Measurements from ENCODE around the gene ANAPC13. TPM values are rescaled to one million over a fixed set of nuclear protein-coding genes. Genes with fewer than 3 reads are reported as not detected.

Gene ANAPC13
- polyA plus RNA-seq, 1 donor (not counting 4 experiments of a cell fraction or from before 2014, with no cell fraction given): 63.4 TPM

- no peaks in the 10 kb centered on the region for H3K4me1 ChIP-seq (ENCODE audit: control insufficient read depth, extremely low read depth, insufficient read depth, low read length)
- TF ChIP-seq, protein P1, sequence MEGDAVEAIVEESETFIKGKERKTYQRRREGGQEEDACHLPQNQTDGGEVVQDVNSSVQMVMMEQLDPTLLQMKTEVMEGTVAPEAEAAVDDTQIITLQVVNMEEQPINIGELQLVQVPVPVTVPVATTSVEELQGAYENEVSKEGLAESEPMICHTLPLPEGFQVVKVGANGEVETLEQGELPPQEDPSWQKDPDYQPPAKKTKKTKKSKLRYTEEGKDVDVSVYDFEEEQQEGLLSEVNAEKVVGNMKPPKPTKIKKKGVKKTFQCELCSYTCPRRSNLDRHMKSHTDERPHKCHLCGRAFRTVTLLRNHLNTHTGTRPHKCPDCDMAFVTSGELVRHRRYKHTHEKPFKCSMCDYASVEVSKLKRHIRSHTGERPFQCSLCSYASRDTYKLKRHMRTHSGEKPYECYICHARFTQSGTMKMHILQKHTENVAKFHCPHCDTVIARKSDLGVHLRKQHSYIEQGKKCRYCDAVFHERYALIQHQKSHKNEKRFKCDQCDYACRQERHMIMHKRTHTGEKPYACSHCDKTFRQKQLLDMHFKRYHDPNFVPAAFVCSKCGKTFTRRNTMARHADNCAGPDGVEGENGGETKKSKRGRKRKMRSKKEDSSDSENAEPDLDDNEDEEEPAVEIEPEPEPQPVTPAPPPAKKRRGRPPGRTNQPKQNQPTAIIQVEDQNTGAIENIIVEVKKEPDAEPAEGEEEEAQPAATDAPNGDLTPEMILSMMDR (optimal IDR thresholded peaks at IDR 0.05 in 1 of 3, IDR thresholded peaks at IDR 0.05 in 1 of 3, conservative IDR thresholded peaks at IDR 0.05 in 1 of 3; ENCODE audit: extremely low read depth in 1 of 3, insufficient read depth in 2 of 3, low read length in 3 of 3): no peak
- TF ChIP-seq EZH2 (IDR thresholded peaks at IDR 0.05; ENCODE audit: low read length): no peak
- FAIRE-seq (no peak), DNase-seq (ENCODE audit: low read depth, low spot score) (no peak)
- no peak overlapping the region for H3K9ac ChIP-seq (ENCODE audit: control insufficient read depth, extremely low read depth, insufficient read depth, low read length)
- no peaks in the 10 kb centered on the region for H3K9me1 ChIP-seq (ENCODE audit: control insufficient read depth, extremely low read depth, insufficient read depth, low read length)
- no peaks in the 10 kb centered on the region for H3K9me3 ChIP-seq (ENCODE audit: control insufficient read depth, low read depth, low read length)
- no peaks in the 10 kb centered on the region for H4K20me1 ChIP-seq (ENCODE audit: control insufficient read depth, extremely low read depth, insufficient read depth, low read length)
- dilution Hi-C loops (cut with MboI; ENCODE audit: extremely low pct_ligation_motif_present, low sequenced_read_pairs): no loop called here
- H3K79me2 ChIP-seq (ENCODE audit: control insufficient read depth, insufficient read depth, low read length): no peaks in the 10 kb centered on the region
- H3K27ac ChIP-seq (ENCODE audit: control insufficient read depth, insufficient read depth, low read length): no peak overlapping the region
- no peaks in the 10 kb centered on the region for H3K27me3 ChIP-seq (ENCODE audit: control insufficient read depth, extremely low read depth, insufficient read depth, low read length)
- peaks cover 0 to 3% of the 10 kb centered on the region in 2 experiments for H3K36me3 ChIP-seq (ENCODE audit: control insufficient read depth in 2 of 2, extremely low read depth in 1 of 2, insufficient read depth in 2 of 2, low read length in 2 of 2)
- H3K4me2 ChIP-seq (ENCODE audit: control insufficient read depth, extremely low read depth, insufficient read depth, low read depth, low read length): no peak overlapping the region
- no peak overlapping the region for H3K4me3 ChIP-seq (ENCODE audit: control insufficient read depth in 2 of 3, extremely low read depth in 1 of 3, insufficient read depth in 2 of 3, low read depth in 1 of 3, low read length in 3 of 3)
- H2AFZ ChIP-seq (ENCODE audit: control insufficient read depth, low read length): no peak overlapping the region
These were observed 47.7 kb upstream of the ANAPC13 start for GRCh38 chr3:134533493-134533892.

DNA sequence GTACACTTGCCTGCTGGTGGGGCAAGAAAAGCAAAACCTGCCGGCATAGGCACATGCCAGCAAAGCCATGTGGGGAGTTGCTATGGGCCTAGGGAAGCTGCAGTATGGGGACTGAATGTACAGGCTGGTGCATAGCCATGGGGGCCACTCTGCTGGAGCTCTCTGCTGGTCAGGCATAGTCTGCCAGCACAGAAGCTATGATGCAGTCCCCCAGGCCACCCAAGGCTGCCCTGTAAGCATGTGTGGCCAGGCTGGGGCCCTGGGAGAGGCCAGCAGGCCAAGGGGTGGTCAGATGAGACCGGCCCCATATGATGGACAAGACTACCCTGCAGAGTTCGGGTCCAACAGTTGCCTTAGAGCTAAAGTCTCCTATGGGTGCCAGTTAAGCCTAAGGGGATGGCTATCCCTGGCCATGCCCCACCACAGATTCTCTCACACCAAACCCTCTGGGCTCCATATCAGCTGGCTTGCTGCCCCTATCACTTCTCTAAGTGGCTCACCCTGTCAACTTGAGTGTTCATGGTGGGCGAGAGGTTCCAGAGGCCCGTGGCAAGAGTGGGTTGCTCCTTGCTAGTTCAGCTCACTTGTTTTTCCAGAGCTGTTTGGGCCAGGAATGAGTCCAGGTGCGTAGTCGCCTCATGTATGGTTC, 41.9 kb upstream of the ANAPC13 start:
- H3K4me1 ChIP-seq (ENCODE audit: control insufficient read depth, extremely low read depth, insufficient read depth, low read length): no peaks in the 10 kb centered on the region
- dilution Hi-C loops (cut with MboI; ENCODE audit: extremely low pct_ligation_motif_present, low sequenced_read_pairs): no loop called here
- H3K4me3 ChIP-seq (ENCODE audit: control insufficient read depth in 2 of 3, extremely low read depth in 1 of 3, insufficient read depth in 2 of 3, low read depth in 1 of 3, low read length in 3 of 3): no peak overlapping the region
- no peak for FAIRE-seq
- TF ChIP-seq, protein P1 (optimal IDR thresholded peaks at IDR 0.05 in 1 of 3, IDR thresholded peaks at IDR 0.05 in 1 of 3, conservative IDR thresholded peaks at IDR 0.05 in 1 of 3; ENCODE audit: extremely low read depth in 1 of 3, insufficient read depth in 2 of 3, low read length in 3 of 3): no peak
- TF ChIP-seq EZH2 (IDR thresholded peaks at IDR 0.05; ENCODE audit: low read length): no peak
- H3K79me2 ChIP-seq (ENCODE audit: control insufficient read depth, insufficient read depth, low read length): peaks cover 6% of the 10 kb centered on the region
- H2AFZ ChIP-seq (ENCODE audit: control insufficient read depth, low read length): no peak overlapping the region
- no peaks in the 10 kb centered on the region for H3K9me3 ChIP-seq (ENCODE audit: control insufficient read depth, low read depth, low read length)
- no peaks in the 10 kb centered on the region for H3K9me1 ChIP-seq (ENCODE audit: control insufficient read depth, extremely low read depth, insufficient read depth, low read length)
- DNase-seq (ENCODE audit: low read depth, low spot score): no peak
- no peak overlapping the region for H3K27ac ChIP-seq (ENCODE audit: control insufficient read depth, insufficient read depth, low read length)
- no peaks in the 10 kb centered on the region for H4K20me1 ChIP-seq (ENCODE audit: control insufficient read depth, extremely low read depth, insufficient read depth, low read length)
- H3K4me2 ChIP-seq (ENCODE audit: control insufficient read depth, extremely low read depth, insufficient read depth, low read depth, low read length): no peak overlapping the region
- H3K9ac ChIP-seq (ENCODE audit: control insufficient read depth, extremely low read depth, insufficient read depth, low read length): no peak overlapping the region
- H3K27me3 ChIP-seq (ENCODE audit: control insufficient read depth, extremely low read depth, insufficient read depth, low read length): no peaks in the 10 kb centered on the region
- H3K36me3 ChIP-seq (ENCODE audit: control insufficient read depth in 2 of 2, extremely low read depth in 1 of 2, insufficient read depth in 2 of 2, low read length in 2 of 2): no peaks in the 10 kb centered on the region
